ENCODE measurements around the gene SORCS2.

- TF ChIP-seq CTCF (IDR thresholded peaks at IDR 0.05) (no peak), EP300 (IDR thresholded peaks at IDR 0.05) (no peak), POLR2A (IDR thresholded peaks at IDR 0.05) (no peak), POLR2AphosphoS5 (IDR thresholded peaks at IDR 0.05) (no peak)
These were observed 494.7 kb downstream of the SORCS2 start for GRCh38 chr4:7687006-7687405.
